ENCODE measurements around the gene EDRF1.

- no peak for TF ChIP-seq CTCF (IDR thresholded peaks at IDR 0.05; ENCODE audit: low read length)
- no peak for TF ChIP-seq EZH2phosphoT487 (IDR thresholded peaks at IDR 0.05; ENCODE audit: low read length)
Measured at GRCh38 chr10:125709553-125710474, 9.7 kb upstream of the EDRF1 start.
